ENCODE data around the gene TEAD1.

DNA sequence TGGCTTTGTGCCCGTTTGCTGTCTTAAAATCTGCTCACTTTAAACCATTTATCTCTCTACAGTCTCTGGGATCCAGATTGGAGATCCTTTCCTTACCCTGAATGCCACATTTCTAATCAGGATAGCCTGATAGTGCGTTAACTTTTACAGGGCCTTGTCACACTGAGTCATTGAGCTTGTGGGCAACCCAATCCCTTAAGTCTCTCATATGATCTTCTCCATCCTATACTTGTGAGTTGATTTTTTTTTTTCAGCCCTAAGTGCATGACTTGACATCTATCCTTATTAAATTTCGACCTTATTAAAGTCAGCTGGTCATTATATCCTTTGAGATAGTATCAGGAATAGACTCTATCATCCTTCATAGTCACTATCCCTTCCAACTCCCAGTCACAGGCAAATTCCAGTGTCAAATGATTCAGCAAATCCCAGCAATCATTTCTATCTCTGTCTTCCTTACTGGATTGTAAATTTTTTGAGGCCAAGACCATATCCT, 57.7 kb downstream of the TEAD1 start:
- TF ChIP-seq CTCF (IDR thresholded peaks at IDR 0.05) = no peak
- no peak for TF ChIP-seq POLR2A (IDR thresholded peaks at IDR 0.05)
